ENCODE data around the gene CAMSAP2.

DNA sequence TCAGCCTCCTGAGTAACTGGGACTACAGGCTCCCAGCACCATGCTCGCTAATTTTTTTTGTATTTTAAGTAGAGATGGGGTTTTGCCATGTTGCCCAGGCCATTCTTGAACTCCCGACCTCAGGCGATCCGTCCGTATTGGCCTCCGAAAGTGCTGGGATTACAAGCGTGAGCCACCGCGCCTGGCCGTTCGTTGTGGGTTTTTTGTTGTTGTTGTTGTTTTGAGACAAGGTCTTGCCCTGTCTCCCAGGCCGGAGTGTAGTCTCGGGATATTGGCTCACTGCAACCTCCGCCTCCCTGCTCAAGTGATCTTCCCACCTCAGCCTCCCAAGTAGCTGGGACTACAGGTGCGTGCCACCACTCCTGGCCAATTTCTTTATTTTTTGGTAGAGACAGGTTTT is 151.3 kb downstream of the CAMSAP2 start:
- TF ChIP-seq, protein P1, sequence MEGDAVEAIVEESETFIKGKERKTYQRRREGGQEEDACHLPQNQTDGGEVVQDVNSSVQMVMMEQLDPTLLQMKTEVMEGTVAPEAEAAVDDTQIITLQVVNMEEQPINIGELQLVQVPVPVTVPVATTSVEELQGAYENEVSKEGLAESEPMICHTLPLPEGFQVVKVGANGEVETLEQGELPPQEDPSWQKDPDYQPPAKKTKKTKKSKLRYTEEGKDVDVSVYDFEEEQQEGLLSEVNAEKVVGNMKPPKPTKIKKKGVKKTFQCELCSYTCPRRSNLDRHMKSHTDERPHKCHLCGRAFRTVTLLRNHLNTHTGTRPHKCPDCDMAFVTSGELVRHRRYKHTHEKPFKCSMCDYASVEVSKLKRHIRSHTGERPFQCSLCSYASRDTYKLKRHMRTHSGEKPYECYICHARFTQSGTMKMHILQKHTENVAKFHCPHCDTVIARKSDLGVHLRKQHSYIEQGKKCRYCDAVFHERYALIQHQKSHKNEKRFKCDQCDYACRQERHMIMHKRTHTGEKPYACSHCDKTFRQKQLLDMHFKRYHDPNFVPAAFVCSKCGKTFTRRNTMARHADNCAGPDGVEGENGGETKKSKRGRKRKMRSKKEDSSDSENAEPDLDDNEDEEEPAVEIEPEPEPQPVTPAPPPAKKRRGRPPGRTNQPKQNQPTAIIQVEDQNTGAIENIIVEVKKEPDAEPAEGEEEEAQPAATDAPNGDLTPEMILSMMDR (IDR thresholded peaks at IDR 0.05; ENCODE audit: poor library complexity): no peak
- TF ChIP-seq EZH2 (IDR thresholded peaks at IDR 0.05; ENCODE audit: borderline replicate concordance): no peak
